ENCODE data around the gene SYCE3.
A peak's percentile ranks its signal among the peaks of the same experiment; 100 is the strongest.
"Not testable (repeated sequence)": the region's sequence is repeated elsewhere in the genome, so short reads cannot be mapped to it uniquely, and the experiment has no call there.

Gene SYCE3

DNA sequence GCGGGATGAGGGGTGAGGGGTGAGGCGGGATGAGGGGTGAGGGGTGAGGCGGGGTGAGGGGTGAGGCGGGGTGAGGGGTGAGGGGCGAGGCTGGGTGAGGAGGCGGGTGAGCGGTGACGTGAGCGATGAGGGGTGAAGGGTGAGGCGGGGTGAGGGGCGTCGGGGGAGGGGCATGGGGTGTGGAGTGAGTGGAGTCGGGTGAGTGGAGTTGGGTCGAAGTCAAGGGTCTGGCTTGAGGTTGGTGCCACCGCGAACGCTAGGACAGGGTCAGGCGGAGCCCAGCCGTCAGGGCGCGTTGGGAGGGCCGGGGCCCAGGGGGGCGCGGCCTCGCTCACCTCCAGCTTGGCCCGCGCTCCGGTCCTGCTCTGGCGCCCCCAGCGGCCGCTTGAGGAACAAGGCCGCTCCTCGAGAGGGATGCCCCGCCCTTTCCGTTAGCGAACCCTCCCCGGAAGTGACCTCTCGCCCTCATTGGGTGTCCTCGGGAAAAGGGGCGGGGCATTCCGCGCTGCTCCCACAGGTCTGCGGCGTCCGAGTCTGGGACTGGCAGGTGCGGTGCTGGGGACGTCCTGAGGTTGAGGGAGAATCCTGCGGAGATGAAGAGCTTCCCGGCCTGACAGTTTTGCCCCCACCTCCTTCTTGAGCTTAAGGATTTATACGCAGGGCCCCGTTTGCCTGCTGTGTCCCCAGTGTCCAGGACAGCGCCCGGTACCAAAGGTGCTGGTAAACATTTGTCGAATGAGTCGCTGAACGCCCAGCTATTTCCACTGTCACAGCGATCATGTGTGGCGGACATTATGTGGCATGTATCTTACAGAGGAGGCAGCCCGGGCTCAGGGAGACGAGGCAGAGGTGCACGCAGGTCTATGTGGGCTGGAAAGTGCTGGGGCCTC lies at the start of gene SYCE3:
Gene SYCE3, minus strand, starts transcription at position 397 of the 890 bp plus-strand sequence. CDS start 6,514 bp downstream, outside the sequence.
- DNase-seq, result peak; percentile 95 to 97

DNA sequence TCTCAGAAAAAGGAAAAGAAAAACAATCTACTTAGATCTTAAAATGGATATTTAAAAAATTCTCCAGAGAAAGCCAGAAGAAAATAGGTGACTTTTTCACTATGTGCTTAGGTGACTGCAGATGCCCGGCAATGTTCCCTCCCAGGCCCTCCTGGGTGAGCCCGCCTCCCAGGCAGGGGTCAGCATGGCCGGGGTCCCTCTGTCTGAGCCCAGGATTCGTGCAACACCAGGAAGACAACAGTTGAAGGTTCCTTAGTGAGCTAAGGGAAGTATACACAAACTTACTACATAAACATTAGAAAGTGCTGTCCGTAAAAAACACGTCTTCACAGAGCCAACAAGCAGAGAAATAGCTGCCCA lies 49.4 kb upstream of the SYCE3 start:
- no peak for DNase-seq

GRCh38 chr22:50611341-50612060 lies 48.8 kb upstream of the SYCE3 start:
- no peak for DNase-seq

DNA sequence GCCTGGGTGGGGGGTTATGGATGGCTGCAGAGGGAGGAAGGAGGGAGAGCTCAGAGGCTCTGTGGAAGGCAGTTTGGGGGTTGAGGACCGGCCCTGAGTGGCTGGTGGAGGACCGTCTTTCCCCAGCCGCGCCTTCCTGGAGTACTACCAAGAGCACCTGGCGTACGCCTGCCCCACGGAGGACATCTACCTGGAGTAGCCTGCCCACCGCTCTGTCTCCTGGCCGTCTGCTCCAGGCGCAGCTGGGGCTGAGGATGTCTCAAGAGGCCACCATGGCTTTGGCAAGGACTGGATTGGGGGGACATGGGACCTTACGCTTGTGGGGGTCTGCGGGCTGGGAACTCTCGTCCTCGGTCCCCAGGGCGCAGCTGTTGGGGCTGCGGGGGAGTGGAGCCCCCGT lies 47.9 kb upstream of the SYCE3 start:
- no peak for DNase-seq

DNA sequence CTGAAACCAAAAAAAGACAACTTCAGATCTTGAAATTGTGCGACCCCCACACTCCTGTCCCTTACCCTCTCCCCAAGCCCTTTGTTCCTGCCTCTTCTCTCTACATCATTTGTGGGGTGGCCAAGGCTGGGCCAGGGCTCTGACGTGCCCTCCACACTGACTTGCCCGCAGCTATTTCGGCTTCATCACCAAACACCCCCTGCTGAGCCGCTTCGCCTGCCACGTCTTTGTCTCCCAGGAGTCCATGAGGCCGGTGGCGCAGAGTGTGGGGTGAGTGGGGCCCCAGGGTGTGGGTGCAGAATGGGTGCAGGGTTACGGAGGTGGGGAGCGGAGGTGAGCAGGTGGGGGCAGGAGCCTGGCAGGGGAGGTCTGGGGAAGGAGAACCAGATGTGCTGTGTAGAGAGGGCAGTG lies 47.3 kb upstream of the SYCE3 start:
- no peak for DNase-seq

- DNase-seq, result no peak
These were observed 46.9 kb upstream of the SYCE3 start for GRCh38 chr22:50609599-50609998.

GRCh38 chr22:50608996-50609395 lies 46.3 kb upstream of the SYCE3 start:
- DNase-seq, result no peak

GRCh38 chr22:50608058-50608840 lies 45.5 kb upstream of the SYCE3 start:
- DNase-seq, result not testable (repeated sequence)

DNA sequence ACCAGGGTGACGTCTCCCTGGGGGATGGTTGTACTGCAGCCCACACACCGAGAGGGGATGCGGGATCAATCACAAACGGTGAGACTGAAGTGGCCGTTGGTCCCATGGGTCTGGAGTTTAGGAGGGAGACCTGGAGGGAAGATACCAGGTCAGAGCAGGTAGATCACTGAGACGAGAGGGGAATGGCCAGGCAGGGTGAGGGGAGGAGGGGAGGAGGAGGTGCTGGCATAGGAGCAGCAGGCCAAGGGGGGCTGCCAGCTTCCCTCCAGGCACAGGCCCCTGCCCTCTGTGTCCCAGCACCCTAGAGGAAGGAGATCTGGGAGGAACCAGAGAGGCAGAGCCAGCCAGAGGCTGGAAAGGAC lies 44.9 kb upstream of the SYCE3 start:
- DNase-seq, result no peak

- no peak for DNase-seq
These were observed 44.4 kb upstream of the SYCE3 start for GRCh38 chr22:50606946-50607658.

- no peak for DNase-seq
These were observed 43.6 kb upstream of the SYCE3 start for GRCh38 chr22:50606165-50606945.

DNA sequence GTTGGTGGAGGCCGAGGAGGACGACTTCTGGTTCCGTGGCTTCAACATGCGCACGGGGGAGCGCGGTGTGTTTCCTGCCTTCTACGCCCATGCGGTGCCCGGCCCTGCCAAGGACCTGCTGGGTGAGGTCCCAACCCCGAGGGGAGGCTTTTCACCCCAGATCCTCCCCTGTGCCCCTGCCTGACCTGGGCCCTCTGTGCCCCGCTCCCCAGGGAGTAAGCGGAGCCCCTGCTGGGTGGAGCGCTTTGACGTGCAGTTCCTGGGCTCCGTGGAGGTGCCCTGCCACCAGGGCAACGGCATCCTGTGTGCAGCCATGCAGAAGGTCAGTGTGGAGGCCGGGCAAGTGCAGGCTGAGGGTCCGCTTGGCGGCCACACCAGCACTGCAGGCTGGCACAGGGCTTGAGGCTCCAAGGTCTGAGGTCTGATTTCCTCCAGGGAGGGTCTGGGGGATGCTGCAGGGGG lies 42.9 kb upstream of the SYCE3 start:
- no peak for DNase-seq

GRCh38 chr22:50605002-50605612 lies 42.4 kb upstream of the SYCE3 start:
- no peak for DNase-seq

DNA sequence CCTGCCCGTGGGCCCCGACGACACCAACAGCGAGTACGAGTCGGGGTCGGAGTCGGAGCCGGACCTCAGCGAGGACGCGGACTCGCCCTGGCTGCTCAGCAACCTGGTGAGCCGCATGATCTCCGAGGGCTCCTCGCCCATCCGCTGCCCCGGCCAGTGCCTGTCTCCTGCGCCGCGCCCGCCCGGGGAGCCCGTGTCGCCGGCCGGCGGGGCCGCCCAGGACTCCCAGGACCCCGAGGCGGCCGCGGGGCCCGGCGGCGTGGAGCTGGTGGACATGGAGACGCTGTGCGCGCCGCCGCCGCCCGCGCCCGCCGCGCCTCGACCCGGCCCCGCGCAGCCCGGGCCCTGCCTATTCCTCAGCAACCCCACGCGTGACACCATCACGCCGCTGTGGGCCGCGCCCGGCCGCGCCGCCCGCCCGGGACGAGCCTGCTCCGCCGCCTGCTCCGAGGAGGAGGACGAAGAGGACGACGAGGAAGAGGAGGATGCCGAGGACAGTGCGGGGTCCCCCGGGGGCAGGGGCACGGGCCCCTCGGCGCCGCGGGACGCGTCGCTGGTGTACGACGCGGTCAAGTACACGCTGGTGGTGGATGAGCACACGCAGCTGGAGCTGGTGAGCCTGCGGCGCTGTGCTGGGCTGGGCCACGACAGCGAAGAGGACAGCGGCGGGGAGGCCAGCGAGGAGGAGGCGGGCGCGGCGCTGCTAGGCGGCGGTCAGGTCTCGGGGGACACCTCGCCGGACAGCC lies 41.7 kb upstream of the SYCE3 start:
- no peak for DNase-seq

DNA sequence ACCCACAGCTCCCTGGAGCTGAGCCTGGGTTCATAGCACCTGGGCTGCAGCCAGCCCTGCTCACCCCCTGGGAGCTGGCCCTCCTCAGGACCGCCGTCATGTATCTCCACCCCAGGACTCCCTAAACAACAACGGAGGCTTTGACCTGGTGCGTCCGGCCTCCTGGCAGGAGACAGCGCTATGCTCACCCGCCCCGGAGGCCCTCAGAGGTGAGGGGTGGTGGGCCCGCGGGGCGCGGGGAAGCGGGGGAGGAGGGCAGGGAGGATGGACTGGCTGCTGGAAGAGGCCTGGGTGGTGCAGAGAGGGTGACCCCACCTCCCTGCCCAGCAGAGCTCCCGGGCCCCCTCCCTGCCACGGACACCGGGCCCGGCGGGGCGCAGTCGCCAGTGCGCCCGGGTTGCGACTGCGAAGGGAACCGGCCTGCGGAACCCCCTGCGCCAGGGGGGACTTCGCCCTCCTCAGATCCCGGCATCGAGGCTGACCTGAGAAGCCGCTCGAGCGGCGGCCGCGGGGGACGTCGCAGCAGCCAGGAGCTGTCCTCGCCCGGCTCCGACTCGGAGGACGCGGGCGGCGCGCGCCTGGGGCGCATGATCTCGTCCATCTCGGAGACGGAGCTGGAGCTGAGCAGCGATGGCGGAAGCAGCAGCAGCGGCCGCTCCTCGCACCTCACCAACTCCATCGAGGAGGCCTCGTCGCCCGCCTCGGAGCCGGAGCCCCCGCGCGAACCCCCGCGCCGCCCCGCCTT lies 41.0 kb upstream of the SYCE3 start:
- no peak for DNase-seq

- DNase-seq, result no peak
These were observed 39.6 kb upstream of the SYCE3 start for GRCh38 chr22:50602338-50602700.

DNA sequence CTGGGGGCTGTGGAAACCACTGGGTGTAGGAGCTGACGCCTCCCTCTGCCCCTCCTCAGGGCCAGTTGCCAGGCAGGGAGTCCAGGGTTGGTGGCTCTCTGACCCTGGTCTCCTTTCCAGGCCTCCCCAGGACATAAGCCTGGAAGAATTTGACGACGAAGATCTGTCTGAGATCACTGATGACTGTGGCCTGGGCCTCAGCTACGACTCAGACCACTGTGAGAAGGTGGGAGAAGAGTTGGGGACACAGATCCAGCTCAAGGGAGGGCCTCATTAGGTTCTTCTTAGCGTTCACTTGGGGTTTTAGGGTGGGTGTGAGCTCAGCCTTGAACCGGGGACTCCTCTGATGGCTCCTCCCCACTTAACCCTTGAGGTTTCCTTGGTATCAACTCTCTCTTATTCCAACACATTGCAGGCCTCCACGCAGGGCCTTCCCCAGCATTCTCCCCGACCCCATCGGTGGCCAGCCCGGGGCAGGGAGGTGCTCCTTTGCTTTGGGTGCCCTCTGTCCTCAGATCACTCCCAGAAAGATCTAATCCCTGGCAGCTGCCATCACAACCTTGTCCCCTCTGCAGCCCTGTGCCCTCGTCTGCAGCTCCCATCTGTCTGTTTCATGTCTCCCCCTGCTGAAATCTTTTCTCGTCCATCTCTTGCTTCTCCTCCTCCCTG lies 39.1 kb upstream of the SYCE3 start:
- DNase-seq, result no peak

GRCh38 chr22:50600967-50601668 lies 38.4 kb upstream of the SYCE3 start:
- DNase-seq, result no peak

- DNase-seq, result peak; percentile 41 to 63
These were observed 37.8 kb upstream of the SYCE3 start, which contains the start of gene MAPK8IP2 for GRCh38 chr22:50600538-50600937. Gene MAPK8IP2 (plus strand): TSS chr22:50600793. CDS start chr22:50600819, 26 bp downstream.
